HG03565 (cell line): ENCODE results near the gene KRTAP12-3.
"Not testable (repeated sequence)": the region's sequence is repeated elsewhere in the genome, so short reads cannot be mapped to it uniquely, and the experiment has no call there.

Experiments
- ATAC-seq: cut with Tn5 transposase; IDR thresholded peaks from one replicate; pipeline ENCODE4 v1.9.1; 2021; ENCODE audit warnings: mild to moderate bottlenecking, moderate library complexity; ENCODE audit not compliant: unreplicated experiment

Gene KRTAP12-3

GRCh38 chr21:44627181-44627822 is 30.4 kb upstream of the KRTAP12-3 start:
- not testable (repeated sequence) for ATAC-seq

GRCh38 chr21:44627831-44628233 is 29.9 kb upstream of the KRTAP12-3 start:
- not testable (repeated sequence) for ATAC-seq

GRCh38 chr21:44628707-44629391 is 28.9 kb upstream of the KRTAP12-3 start:
- ATAC-seq: no peak

DNA sequence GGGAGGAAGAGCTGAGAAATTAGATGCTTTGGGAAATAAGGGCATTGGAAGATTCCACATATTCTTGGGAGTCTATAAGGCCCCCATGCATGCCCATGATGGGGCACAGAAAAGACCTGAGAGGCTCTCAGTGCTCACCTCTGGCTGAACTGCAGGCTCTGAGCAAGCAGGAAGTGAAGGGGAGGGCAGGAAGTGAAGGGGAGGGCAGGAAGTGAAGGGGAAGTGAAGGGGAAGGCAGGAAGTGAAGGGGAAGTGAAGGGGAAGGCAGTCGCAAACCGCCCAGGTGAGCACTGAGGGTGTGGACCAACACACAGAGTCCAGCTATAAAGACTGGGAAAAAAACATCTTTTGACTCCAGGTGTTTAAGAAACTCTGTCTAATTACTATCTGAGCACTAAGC is 27.3 kb upstream of the KRTAP12-3 start:
- no peak for ATAC-seq

GRCh38 chr21:44632067-44632466 is 25.7 kb upstream of the KRTAP12-3 start:
- no peak for ATAC-seq

DNA sequence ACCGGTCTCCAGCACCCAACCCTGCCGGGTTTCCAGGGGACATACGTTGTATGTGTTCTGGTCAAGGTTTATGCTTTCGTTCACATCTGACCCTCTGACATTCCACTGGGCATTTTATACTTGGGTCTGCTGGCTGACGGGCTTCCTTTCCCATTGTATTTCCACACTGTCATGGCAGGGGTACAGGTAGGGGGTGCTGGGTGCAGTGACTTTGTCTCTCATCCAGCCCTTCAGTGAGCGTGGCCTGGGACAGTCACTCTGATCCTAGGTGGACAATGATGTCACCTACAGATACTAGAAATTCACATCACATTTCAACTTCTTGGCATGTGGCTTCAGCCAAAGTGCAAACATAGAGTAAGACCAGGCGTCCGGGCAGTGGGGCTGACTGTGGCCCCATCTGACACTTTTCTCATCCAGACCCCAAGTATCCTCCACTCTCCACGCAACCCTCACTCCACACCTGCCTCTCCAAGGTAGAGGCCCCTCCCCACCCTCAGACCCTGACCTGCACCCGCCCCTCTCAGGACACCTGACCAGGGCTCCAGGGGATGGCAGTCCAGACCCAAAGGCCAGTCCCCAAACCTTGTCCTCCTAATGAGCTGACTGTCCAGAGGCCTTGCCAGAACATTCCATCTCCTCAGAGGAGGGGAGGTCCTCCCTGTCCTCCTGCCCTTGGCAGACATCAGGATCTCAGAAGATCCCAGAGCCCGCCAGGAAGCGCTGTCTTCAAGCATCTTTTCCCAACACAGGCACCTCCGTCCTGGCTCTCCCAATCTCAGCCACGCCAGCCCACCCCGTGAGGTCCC is 21.3 kb upstream of the KRTAP12-3 start:
- ATAC-seq: no peak

GRCh38 chr21:44637018-44637850 is 20.5 kb upstream of the KRTAP12-3 start, which contains the start of gene KRTAP10-10:
Gene KRTAP10-10, plus strand, starts transcription at chr21:44637356. Its CDS starts 62 bp downstream, at chr21:44637418.
- no peak for ATAC-seq

GRCh38 chr21:44637851-44638348 is 19.8 kb upstream of the KRTAP12-3 start:
- not testable (repeated sequence) for ATAC-seq

DNA sequence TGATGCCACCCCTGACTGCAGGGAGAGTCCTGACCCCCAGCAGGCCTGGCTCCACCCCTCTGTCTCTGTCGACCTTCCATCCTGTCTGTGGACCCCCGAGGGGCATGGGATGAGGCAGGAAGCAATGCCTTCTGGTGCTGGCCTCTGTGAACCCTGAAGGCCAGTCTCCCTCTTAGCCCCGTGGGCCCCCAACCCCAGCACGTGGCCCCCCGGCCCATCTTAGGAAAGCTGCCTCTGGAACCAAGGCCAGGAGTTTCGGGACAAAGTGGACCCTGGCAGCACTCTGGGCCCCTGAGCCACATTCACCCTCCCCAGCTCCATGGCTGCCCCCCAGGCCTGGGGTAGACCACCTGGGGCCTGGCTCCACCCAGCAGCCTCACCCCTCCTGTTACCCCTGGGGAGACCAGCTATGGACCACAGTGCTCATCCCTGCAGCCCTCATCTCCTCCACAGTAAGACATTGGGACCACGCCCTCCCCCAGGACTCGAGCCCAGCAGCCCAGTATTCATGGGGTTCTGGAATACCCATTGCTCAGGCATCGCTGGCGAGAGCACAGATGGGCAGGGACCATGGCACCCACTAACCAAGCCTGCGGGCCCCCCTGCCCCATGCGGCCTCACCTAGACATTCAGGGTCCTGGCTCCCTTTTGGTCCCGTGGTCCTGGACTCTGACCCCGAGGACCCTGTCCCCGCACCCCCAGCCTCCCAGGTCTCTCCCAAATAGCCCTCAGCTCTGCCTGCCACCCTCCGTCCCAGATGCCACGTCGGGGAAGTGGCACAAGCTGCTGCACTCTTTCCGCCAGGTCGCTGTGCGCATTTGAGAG is 19.0 kb upstream of the KRTAP12-3 start:
- not testable (repeated sequence) for ATAC-seq

GRCh38 chr21:44639331-44639655 is 18.4 kb upstream of the KRTAP12-3 start:
- ATAC-seq: no peak

DNA sequence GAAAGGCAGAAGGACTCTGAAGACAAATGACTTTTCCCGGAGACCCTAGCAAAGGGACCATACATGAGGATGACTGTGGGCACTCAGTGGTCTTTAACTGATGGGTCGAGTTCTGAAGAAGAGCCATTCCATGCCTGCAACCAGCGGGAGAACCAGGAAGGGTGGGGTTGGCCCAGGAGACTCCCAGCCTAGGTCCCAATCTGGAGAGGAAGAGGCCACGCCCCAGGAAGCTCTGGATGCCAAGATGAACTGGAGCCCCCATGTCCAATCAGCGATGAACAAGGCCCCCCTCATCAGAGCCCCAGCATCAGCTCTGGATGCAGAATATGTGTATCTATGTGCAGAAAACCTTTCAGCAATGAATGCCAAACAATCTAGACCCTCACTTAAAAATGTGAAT is 17.0 kb upstream of the KRTAP12-3 start:
- no peak for ATAC-seq

DNA sequence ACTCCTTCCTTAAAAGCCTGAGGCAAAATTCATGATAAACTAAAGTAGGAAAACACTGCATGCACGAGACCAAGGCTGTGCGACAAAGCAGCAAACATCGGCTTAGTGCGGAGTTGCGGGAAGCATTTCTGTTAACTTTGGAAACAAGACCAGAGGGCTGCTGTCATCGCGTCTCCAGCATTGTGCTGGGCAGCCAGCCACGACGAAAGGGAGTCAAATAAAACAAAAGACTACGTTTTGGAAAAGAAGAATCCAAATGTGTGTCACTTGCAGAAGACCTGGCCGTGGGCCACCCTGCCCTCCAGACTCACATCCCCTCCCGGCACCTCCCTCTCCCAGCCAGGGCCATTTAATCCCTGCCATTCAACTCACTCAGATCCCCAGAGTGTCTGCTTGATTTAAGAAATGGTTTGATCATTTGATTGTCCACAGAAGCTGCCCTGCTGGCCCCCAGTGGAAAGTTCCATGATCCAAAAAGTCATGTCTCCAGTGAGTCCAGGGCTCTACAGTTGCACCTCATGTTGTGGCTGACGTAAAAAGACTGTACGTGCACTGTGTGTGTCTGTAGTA is 13.9 kb upstream of the KRTAP12-3 start:
- no peak for ATAC-seq

- no peak for ATAC-seq
Measured at GRCh38 chr21:44644878-44645277, 12.9 kb upstream of the KRTAP12-3 start.

DNA sequence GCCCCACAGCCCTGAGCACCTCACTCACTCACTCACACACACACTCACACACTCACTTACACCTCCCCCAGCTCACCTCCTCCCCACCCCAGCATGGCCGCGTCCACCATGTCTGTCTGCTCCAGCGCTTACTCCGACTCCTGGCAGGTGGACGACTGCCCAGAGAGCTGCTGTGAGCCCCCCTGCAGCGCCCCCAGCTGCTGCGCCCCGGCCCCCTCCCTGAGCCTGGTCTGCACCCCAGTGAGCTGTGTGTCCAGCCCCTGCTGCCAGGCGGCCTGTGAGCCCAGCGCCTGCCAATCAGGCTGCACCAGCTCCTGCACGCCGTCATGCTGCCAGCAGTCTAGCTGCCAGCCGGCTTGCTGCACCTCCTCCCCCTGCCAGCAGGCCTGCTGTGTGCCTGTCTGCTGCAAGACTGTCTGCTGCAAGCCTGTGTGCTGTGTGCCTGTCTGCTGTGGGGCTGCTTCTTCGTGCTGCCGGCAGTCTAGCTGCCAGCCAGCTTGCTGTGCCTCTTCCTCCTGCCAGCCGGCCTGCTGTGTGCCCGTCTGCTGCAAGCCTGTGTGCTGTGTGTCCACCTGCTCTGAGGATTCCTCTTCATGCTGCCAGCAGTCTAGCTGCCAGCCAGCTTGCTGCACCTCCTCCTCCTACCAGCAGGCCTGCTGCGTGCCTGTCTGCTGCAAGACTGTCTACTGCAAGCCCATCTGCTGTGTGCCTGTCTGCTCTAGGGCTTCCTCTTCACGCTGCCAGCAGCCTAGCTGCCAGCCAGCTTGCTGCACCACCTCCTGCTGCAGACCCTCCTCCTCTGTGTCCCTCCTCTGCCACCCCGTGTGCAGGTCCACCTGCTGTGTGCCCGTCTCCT is 11.1 kb upstream of the KRTAP12-3 start, which contains the start of gene KRTAP10-11:
Gene KRTAP10-11 (plus strand): TSS at position 49 of the 856 bp plus-strand sequence. CDS start 45 bp downstream, at position 94.
- not testable (repeated sequence) for ATAC-seq

- no peak for ATAC-seq
Measured at GRCh38 chr21:44647222-44647552, 10.5 kb upstream of the KRTAP12-3 start.

GRCh38 chr21:44648557-44649311 is 9.0 kb upstream of the KRTAP12-3 start:
- no peak for ATAC-seq

GRCh38 chr21:44649521-44650100 is 8.1 kb upstream of the KRTAP12-3 start:
- no peak for ATAC-seq
